SH-SY5Y (cell line): ENCODE measurements around the gene SREK1.

Experiments
- GATA2 ChIP-seq: IDR thresholded peaks from 2 replicates; pipeline ENCODE4 v1.6.1; 2011; ENCODE audit warnings: mild to moderate bottlenecking, low read depth, low read length
- GATA3 ChIP-seq: IDR thresholded peaks from 2 replicates; pipeline ENCODE4 v1.6.1; 2011; ENCODE audit warnings: low read depth, mild to moderate bottlenecking, low read length, moderate library complexity

SREK1 gene

GRCh38 chr5:66144834-66145390 lies 812 bp downstream of the SREK1 start:
- TF ChIP-seq GATA2 (peak; percentile 19; the same call in 1 of the 2 replicates), GATA3 (no peak)

DNA sequence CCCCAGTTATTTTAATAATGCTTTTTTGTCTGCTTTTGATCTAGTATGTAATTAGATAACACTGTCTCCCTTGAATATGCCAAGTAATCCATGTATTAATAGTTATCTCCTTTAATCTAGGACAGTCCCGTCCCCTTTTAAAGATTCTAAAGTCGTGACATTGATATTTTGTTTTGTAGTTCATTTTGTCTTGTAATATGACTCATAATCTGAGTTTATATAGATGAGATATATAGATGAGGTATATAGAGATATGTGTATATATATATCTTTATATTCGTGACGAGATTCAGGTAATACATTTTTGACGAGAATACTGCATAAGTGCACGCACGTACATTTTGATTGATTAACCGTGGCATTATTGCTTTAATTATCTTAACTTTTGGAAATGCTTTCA lies 1.6 kb downstream of the SREK1 start:
- TF ChIP-seq GATA3 (no peak), GATA2 (no peak)

DNA sequence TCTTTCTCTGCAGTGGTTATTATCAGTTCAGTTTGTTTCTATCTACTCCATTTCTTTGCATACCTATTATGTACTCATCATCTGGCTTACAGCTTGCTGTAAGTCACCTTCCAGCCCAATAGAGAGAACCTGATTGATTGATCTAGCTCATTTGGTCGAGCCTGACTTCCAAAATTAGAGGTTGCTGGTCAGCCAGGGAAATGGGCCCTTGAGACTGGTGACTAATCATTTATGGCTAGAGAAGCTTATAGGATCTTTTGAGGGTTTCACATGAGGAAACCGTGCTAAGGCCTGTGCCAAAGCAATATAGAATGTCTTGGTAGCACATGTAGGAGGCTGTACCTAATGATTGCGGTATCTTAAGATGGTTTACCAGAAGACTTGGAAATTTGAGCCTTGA lies 5.8 kb downstream of the SREK1 start:
- no peak for TF ChIP-seq GATA2
- no peak for TF ChIP-seq GATA3

DNA sequence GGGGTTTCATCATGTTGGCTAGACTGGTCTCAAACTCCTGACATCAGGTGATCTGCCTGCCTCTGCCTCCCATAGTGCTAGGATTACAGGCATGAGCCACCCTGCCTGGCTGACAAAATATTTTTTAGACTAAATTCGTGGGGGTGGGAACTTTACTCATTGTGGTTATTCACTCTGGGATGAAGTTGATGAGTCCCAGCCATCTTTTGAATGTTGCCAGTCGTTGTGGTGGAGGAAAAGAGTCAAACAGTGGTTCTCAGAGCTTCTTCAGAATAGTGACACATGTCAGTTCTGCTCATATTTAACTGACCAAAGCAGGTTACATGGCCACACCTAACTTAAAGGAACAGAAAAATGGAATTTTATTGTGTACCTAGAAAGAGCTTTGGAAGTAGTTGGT lies 6.9 kb downstream of the SREK1 start:
- TF ChIP-seq GATA2 = no peak
- TF ChIP-seq GATA3 = no peak

DNA sequence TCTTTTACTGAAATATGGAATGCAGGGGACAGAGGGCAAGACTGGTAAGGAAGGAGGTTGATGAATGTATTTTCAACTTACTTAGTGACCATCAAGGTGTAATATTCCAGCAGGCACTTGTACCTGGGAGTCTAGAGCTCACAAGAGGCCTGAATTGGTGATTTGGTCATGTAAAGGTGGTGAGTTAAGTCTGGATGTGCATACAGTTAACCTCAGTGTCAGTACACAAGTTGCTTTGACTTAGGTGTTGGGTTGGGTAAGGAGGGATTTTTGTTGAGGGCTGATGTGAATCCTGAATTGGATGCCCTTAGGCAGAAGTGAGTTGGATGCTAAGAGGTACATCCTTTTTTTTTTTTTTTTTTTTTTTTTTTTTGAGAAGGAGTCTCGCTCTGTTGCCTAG lies 7.4 kb downstream of the SREK1 start:
- no peak for TF ChIP-seq GATA2
- TF ChIP-seq GATA3 = no peak

DNA sequence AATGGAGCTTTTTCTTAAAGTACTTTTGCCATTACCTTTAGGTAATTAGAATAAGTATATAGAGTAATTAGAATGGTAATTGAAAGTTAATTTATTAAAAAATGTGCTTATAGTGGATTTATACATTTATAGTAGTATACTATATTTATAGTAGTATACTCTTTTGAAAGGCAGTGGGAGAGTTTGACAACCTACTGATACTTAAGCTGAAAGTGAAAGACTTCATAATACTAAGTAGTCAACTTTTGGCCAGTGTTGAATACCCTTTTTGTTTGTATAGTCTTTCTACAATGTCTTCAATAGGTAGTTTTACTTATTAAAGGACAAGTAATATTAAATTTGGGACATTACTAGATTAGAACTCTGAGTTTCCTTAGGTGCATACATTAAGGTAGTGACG lies 12.9 kb downstream of the SREK1 start:
- no peak for TF ChIP-seq GATA2
- TF ChIP-seq GATA3 = no peak

DNA sequence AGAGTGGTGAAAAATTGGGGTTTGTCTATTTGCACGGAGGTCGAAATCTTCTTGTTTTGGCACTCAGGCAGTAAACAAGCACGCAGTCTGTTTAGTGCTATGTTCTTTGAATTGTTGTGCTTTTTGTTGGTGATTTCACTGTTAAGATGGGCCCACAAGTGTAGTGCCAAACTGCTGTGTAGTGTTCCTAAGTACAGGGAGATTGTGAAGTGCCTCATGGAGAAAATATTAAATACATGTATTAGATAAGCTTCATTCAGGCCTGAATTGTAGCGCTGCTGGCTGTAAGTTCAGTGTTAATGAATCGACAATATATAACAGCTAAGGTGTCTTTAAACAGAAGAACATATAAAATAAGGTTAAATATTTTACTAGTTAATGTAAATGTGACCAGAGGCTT lies 17.3 kb downstream of the SREK1 start:
- TF ChIP-seq GATA2 = no peak
- no peak for TF ChIP-seq GATA3

DNA sequence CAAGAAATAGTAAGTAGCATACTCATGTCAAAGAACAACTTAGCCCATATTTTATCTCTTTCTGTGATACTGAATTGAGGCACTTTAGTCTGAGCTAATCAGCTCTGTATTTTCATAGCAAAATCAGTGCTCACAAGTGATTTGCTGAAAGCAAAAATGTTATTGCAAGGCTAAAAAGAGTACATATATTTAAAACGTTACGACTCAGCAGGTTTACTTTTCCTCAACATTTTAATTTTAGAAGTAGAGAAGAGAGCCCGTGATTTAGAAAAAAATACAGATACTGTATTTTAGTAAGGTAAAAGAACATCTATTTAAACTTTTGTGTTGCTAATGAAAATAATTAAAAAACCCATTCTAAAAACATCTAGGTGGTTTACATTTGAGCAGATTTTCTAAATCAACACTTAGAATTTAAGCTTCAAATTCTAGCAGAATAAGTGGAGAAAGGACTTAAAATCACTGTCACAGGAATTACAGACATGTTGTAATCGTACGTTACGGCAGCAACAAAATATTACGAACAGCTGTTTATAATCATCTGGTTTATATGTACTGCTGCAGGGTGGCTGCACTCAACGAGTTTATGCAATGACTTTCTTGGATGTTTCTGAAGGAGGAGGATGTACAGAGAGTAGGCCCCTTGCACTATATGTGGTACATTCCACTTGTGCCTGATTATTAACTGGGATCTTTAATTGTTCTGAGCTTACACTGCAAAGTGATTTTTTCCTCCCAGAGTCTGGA lies 20.1 kb downstream of the SREK1 start:
- no peak for TF ChIP-seq GATA3
- TF ChIP-seq GATA2 = no peak

DNA sequence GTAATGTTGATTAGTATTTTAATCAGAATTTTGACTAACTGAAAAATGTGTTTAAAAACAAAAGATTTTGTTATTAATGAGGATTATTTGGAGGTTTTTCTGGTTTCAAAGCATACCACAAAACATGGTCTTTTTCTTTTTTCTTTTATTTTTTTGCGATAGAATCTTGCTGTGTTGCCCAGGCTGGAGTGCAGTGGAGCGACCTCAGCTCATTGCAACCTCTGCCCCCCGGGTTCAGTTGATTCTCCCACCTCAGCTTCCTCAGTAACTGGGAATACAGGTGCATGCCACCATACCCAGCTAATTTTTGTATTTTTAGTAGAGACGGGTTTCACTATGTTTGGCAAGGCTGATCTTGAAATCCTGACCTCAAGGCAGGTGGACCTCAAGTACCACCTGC lies 24.1 kb downstream of the SREK1 start:
- no peak for TF ChIP-seq GATA2
- no peak for TF ChIP-seq GATA3

GRCh38 chr5:66169534-66169933 lies 25.4 kb downstream of the SREK1 start:
- TF ChIP-seq GATA2 = no peak

DNA sequence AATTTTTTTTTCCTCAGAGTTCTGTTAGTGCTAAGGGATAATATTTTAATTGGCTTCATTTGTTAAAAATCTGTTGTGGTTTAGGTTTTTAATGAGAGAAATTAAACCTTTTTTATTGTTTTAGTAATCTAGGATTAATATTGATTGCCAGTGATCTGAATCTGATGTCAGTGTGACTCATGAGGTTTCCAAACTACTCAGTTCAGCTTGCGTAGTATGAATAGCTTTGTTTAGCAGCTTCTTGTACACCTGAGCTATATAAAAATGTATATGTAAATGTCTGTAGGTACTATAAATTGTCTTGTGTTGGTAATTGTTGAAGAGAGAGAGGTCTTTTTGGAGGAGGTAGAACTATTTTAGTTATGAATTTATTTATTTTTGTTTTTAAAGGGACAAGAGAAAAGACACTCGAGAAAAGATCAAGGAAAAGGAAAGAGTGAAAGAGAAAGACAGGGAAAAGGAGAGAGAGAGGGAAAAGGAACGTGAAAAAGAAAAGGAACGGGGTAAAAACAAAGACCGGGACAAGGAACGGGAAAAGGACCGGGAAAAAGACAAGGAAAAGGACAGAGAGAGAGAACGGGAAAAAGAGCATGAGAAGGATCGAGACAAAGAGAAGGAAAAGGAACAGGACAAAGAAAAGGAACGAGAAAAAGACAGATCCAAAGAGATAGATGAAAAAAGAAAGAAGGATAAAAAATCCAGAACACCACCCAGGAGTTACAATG lies 26.3 kb downstream of the SREK1 start:
- TF ChIP-seq GATA3 (no peak), GATA2 (no peak)

- TF ChIP-seq GATA3 = no peak
- TF ChIP-seq GATA2 = no peak
Observed at GRCh38 chr5:66171349-66172344, 27.5 kb downstream of the SREK1 start.

DNA sequence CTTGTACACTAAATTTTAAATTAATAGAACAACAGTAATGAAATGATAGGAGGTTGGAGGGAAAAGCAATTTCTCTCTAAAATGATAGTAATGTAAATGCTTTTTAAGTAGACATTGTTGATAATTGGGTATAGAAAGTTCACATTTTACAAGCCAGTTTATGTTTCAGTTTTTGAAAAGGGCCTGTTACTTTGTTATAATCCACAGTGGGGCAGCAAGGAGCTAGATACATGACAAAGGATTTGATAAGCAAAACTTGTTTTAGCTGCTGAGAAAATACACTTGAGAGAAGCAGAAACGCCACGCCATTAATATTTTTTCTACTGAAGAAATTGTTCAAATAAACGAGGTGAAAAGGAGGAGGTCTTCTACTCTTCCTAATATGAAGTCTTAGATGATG lies 30.2 kb downstream of the SREK1 start:
- no peak for TF ChIP-seq GATA3
- no peak for TF ChIP-seq GATA2

GRCh38 chr5:66178799-66179198 lies 34.7 kb downstream of the SREK1 start:
- TF ChIP-seq GATA3 (no peak), GATA2 (no peak)
